HUES48 (cell line): ENCODE measurements around the gene PRR18.
"Not testable (repeated sequence)": the region's sequence is repeated elsewhere in the genome, so short reads cannot be mapped to it uniquely, and the experiment has no call there.

ENCODE experiments used
- H3K27ac ChIP-seq: one replicate; pipeline ENCODE4 v1.7.0; 2013; ENCODE audit warnings: low read depth, low read length, inconsistent platforms
- H3K27me3 ChIP-seq: 2 replicates; pipeline ENCODE4 v1.6.1; 2013; ENCODE audit warnings: mild to moderate bottlenecking, low read length; ENCODE audit not compliant: control insufficient read depth, insufficient read depth
- H3K36me3 ChIP-seq: 2 replicates; pipeline ENCODE4 v1.6.1; 2013; ENCODE audit warnings: low read length; ENCODE audit not compliant: control insufficient read depth, insufficient read depth
- H3K4me1 ChIP-seq: 2 replicates; pipeline ENCODE4 v1.6.1; 2013; ENCODE audit warnings: mild to moderate bottlenecking, low read length; ENCODE audit not compliant: control insufficient read depth, insufficient read depth
- H3K4me3 ChIP-seq: 2 replicates; pipeline ENCODE4 v1.5.1; 2013; ENCODE audit warnings: mild to moderate bottlenecking, low read depth, low read length
- H3K9ac ChIP-seq: 2 replicates; pipeline ENCODE4 v1.6.1; 2013; ENCODE audit warnings: mild to moderate bottlenecking, low read depth, low read length, moderate library complexity
- H3K9me3 ChIP-seq: 2 replicates; pipeline ENCODE4 v1.6.1; 2013; ENCODE audit warnings: low read length; ENCODE audit not compliant: control insufficient read depth, insufficient read depth

PRR18 gene

GRCh38 chr6:166345672-166346071, 37.5 kb upstream of the PRR18 start:
- peaks cover 11% of the 10 kb centered on the region for H3K4me1 ChIP-seq
- not testable (repeated sequence) for H3K36me3 ChIP-seq, H3K9me3 ChIP-seq, H3K9ac ChIP-seq, H3K27me3 ChIP-seq, H3K27ac ChIP-seq, H3K4me3 ChIP-seq

- not testable (repeated sequence) for H3K27ac ChIP-seq, H3K4me3 ChIP-seq, H3K9me3 ChIP-seq, H3K27me3 ChIP-seq, H3K9ac ChIP-seq, H3K36me3 ChIP-seq
- H3K4me1 ChIP-seq = peaks cover 11% of the 10 kb centered on the region
Measured at GRCh38 chr6:166344921-166345320, 36.7 kb upstream of the PRR18 start.

- Histone ChIP-seq H3K9ac (no peak overlapping the region), H3K4me3 (no peak overlapping the region), H3K4me1 (peaks cover 11% of the 10 kb centered on the region)
Measured at GRCh38 chr6:166344240-166344639, 36.0 kb upstream of the PRR18 start.

GRCh38 chr6:166343150-166343487, 34.9 kb upstream of the PRR18 start:
- Histone ChIP-seq H3K27me3 (no peaks in the 10 kb centered on the region), H3K9me3 (no peaks in the 10 kb centered on the region), H3K27ac (no peak overlapping the region), H3K9ac (peak overlapping the region; percentile 62; the same call in 1 of the 2 replicates), H3K4me1 (peaks cover 11% of the 10 kb centered on the region), H3K36me3 (peaks cover 8% of the 10 kb centered on the region), H3K4me3 (peak overlapping the region; percentile 72)

More at GRCh38 chr6:166344240-166344639, 36.0 kb upstream of the PRR18 start:
- H3K36me3 ChIP-seq = peaks cover 7% of the 10 kb centered on the region
- H3K27me3 ChIP-seq = no peaks in the 10 kb centered on the region
- H3K27ac ChIP-seq = no peak overlapping the region
- H3K9me3 ChIP-seq = no peaks in the 10 kb centered on the region; the same call in 1 of the 2 replicates

- Histone ChIP-seq H3K27me3 (no peaks in the 10 kb centered on the region), H3K4me1 (peaks cover 11% of the 10 kb centered on the region), H3K9me3 (no peaks in the 10 kb centered on the region), H3K4me3 (peak within 1 kb of the TSS; percentile 72), H3K27ac (peak within 1 kb of the TSS; percentile 85), H3K9ac (peak within 1 kb of the TSS; percentile 62), H3K36me3 (peaks cover 14% of the 10 kb centered on the region)
Measured at GRCh38 chr6:166342349-166343149, 34.4 kb upstream of the PRR18 start, which contains the start of gene SFT2D1. Gene SFT2D1 (minus strand): TSS chr6:166342545. CDS start chr6:166342481, 64 bp downstream.

- Histone ChIP-seq H3K9me3 (no peaks in the 10 kb centered on the region), H3K27ac (peak overlapping the region; percentile 85), H3K36me3 (peaks cover 19% of the 10 kb centered on the region)
Measured at GRCh38 chr6:166341977-166342348, 33.8 kb upstream of the PRR18 start.

GRCh38 chr6:166341464-166341863, 33.3 kb upstream of the PRR18 start:
- Histone ChIP-seq H3K36me3 (peaks cover 24% of the 10 kb centered on the region), H3K9ac (peak overlapping the region; percentile 62), H3K27ac (no peak overlapping the region), H3K4me3 (peak overlapping the region; percentile 72), H3K4me1 (peaks cover 11% of the 10 kb centered on the region), H3K9me3 (no peaks in the 10 kb centered on the region), H3K27me3 (no peaks in the 10 kb centered on the region)

More at GRCh38 chr6:166341977-166342348, 33.8 kb upstream of the PRR18 start:
- Histone ChIP-seq H3K4me1 (peaks cover 11% of the 10 kb centered on the region), H3K9ac (peak overlapping the region; percentile 62), H3K27me3 (no peaks in the 10 kb centered on the region), H3K4me3 (peak overlapping the region; percentile 72)

- Histone ChIP-seq H3K27ac (no peak overlapping the region), H3K9ac (no peak overlapping the region), H3K36me3 (peaks cover 41% of the 10 kb centered on the region), H3K4me1 (peaks cover 12% of the 10 kb centered on the region), H3K4me3 (no peak overlapping the region), H3K9me3 (no peaks in the 10 kb centered on the region), H3K27me3 (no peaks in the 10 kb centered on the region)
Measured at GRCh38 chr6:166338854-166339253, 30.7 kb upstream of the PRR18 start.

GRCh38 chr6:166336847-166337246, 28.7 kb upstream of the PRR18 start:
- H3K27ac ChIP-seq = no peak overlapping the region

GRCh38 chr6:166335378-166336302, 27.4 kb upstream of the PRR18 start:
- no peak overlapping the region for H3K4me3 ChIP-seq
- peaks cover 19% of the 10 kb centered on the region for H3K4me1 ChIP-seq
- peaks cover 37% of the 10 kb centered on the region for H3K36me3 ChIP-seq

More at GRCh38 chr6:166336847-166337246, 28.7 kb upstream of the PRR18 start:
- H3K36me3 ChIP-seq = peaks cover 41% of the 10 kb centered on the region
- H3K4me1 ChIP-seq = peaks cover 11% of the 10 kb centered on the region
- H3K27me3 ChIP-seq = no peaks in the 10 kb centered on the region
- no peak overlapping the region for H3K4me3 ChIP-seq
- no peak overlapping the region for H3K9ac ChIP-seq
- no peaks in the 10 kb centered on the region for H3K9me3 ChIP-seq

GRCh38 chr6:166334878-166335277, 26.7 kb upstream of the PRR18 start:
- H3K9ac ChIP-seq = no peak overlapping the region
- no peak overlapping the region for H3K4me3 ChIP-seq
- H3K27me3 ChIP-seq = no peaks in the 10 kb centered on the region
- H3K9me3 ChIP-seq = no peaks in the 10 kb centered on the region
- peaks cover 34% of the 10 kb centered on the region for H3K36me3 ChIP-seq
- no peak overlapping the region for H3K27ac ChIP-seq
- H3K4me1 ChIP-seq = peaks cover 19% of the 10 kb centered on the region

More at GRCh38 chr6:166335378-166336302, 27.4 kb upstream of the PRR18 start:
- Histone ChIP-seq H3K27me3 (no peaks in the 10 kb centered on the region), H3K27ac (no peak overlapping the region), H3K9me3 (no peaks in the 10 kb centered on the region), H3K9ac (no peak overlapping the region)
